Effector memory CD8-positive, alpha-beta T cell (primary cell): Measurements from ENCODE around the gene USP33.
"Not testable (repeated sequence)": the region's sequence is repeated elsewhere in the genome, so short reads cannot be mapped to it uniquely, and the experiment has no call there.

ENCODE experiments used
- ATAC-seq: fragments of 150-1000 bp; cut with Tn5 transposase; replicated peaks from 2 replicates; pipeline ENCODE4 v1.10.0; 2021; ENCODE audit warnings: mild to moderate bottlenecking, moderate library complexity
- DNase-seq, 3 experiments: peaks; one replicate each; pipeline ENCODE4 v3.0.0; 2021
- H3K27ac Mint-ChIP-seq, 2 donors: one replicate each; pipeline ENCODE4 v1.8.0; 2022; ENCODE audit warnings: mild to moderate bottlenecking in 2 of 2, mixed read lengths in 2 of 2, moderate library complexity in 2 of 2
- H3K27me3 Mint-ChIP-seq, 2 donors: one replicate each; pipeline ENCODE4 v1.8.0; 2022; ENCODE audit warnings: mixed read lengths in 2 of 2
- H3K36me3 Mint-ChIP-seq: one replicate; pipeline ENCODE4 v1.8.0; 2022; ENCODE audit warnings: mild to moderate bottlenecking, moderate library complexity, mixed read lengths; ENCODE audit not compliant: insufficient read depth
- H3K4me1 Mint-ChIP-seq, 2 donors: one replicate each; pipeline ENCODE4 v1.8.0; 2022; ENCODE audit warnings: low read depth in 2 of 2, mixed read lengths in 2 of 2
- H3K4me3 Mint-ChIP-seq, 2 donors: one replicate each; pipeline ENCODE4 v1.8.0; 2022; ENCODE audit warnings: mild to moderate bottlenecking in 2 of 2, mixed read lengths in 2 of 2, moderate library complexity in 2 of 2
- H3K9me3 Mint-ChIP-seq, 2 donors: one replicate each; pipeline ENCODE4 v1.8.0; 2022; ENCODE audit warnings: mixed read lengths in 2 of 2

The USP33 gene

GRCh38 chr1:77649127-77649526, 110.5 kb downstream of the USP33 start:
- H3K36me3 Mint-ChIP-seq = peaks cover 21% of the 10 kb centered on the region
- ATAC-seq = no peak

DNA sequence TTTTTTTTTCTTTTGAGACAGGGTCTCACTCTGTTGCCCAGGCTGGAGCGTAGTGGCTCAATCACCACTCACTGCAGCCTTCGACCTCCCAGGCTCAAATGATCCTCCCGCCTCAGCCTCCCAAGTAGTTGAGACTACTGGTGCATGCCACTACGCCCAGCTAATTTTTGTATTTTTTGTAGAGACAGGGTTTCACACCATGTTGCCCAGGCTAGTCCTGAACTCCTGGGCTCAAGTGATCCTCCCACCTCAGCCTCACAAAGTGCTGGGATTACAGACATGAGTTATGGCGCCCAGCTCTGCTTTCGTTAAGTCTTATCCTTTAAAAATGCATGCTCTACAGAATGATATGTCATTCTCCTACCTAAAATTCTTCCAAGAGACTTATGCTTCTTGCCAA, 113.4 kb downstream of the USP33 start:
- H3K9me3 Mint-ChIP-seq, ATAC-seq, H3K4me3 Mint-ChIP-seq, H3K27me3 Mint-ChIP-seq, DNase-seq, H3K27ac Mint-ChIP-seq: not testable (repeated sequence)
- Mint-ChIP-seq H3K36me3 (peaks cover 20% of the 10 kb centered on the region), H3K4me1 (peaks cover 14 to 22% of the 10 kb centered on the region in 2 donors)

More at GRCh38 chr1:77649127-77649526, 110.5 kb downstream of the USP33 start:
- H3K27ac Mint-ChIP-seq = no peak overlapping the region
- peaks cover 2 to 6% of the 10 kb centered on the region in 2 donors for H3K9me3 Mint-ChIP-seq
- H3K4me1 Mint-ChIP-seq = peaks cover 21 to 41% of the 10 kb centered on the region in 2 donors
- H3K27me3 Mint-ChIP-seq = no peaks in the 10 kb centered on the region
- no peak for DNase-seq
- no peak overlapping the region for H3K4me3 Mint-ChIP-seq
